ENCODE data around the gene PTPN3. TPM values are rescaled to one million over a fixed set of nuclear protein-coding genes. Genes with fewer than 3 reads are reported as not detected.

The PTPN3 gene
- polyA plus RNA-seq, 1 of the 3 experiments (the other 2 are of a cell fraction): 7.5 TPM

- ChIA-PET CTCF (interaction anchor here (0.6 to 8.6 kb wide), 5 partner anchors 9 to 44 kb away, joined by 3 to 177 read pairs (median 6); no protein-coding TSS in a partner anchor), POLR2A (no interaction called here)
- H3K9ac ChIP-seq: no peak overlapping the region
- peaks cover 12% of the 10 kb centered on the region; the same call in 1 of the 2 replicates for H3K79me2 ChIP-seq (ENCODE audit: insufficient read depth)
- no peak overlapping the region for H3K27ac ChIP-seq (ENCODE audit: low read depth in 2 of 2, low read length in 1 of 2)
- peaks cover 0 to 3% of the 10 kb centered on the region in 2 experiments for H3K36me3 ChIP-seq (replicated peaks in 1 of 2; ENCODE audit: control insufficient read depth in 1 of 2, insufficient read depth in 2 of 2, low read length in 1 of 2)
- H3K27me3 ChIP-seq (ENCODE audit: insufficient read depth): no peaks in the 10 kb centered on the region
- peaks cover 0 to 6% of the 10 kb centered on the region in 2 experiments; a peak in 1 of 4 replicates for H3K4me1 ChIP-seq (ENCODE audit: control insufficient read depth in 1 of 2, insufficient read depth in 2 of 2, low read depth in 1 of 2, low read length in 1 of 2)
- H3K9me2 ChIP-seq: no peaks in the 10 kb centered on the region
- no peaks in the 10 kb centered on the region for H3F3A ChIP-seq (replicated peaks; ENCODE audit: insufficient read depth)
- TF ChIP-seq SMC3 (IDR thresholded peaks at IDR 0.05; ENCODE audit: low read depth, low read length) (no peak), FOXJ3 (CRISPR knock-in tag; IDR thresholded peaks at IDR 0.05) (no peak), MEF2A (IDR thresholded peaks at IDR 0.05; ENCODE audit: borderline replicate concordance, low read depth) (no peak), RCOR1 (IDR thresholded peaks at IDR 0.05; ENCODE audit: low read length) (no peak), EZH2phosphoT487 (IDR thresholded peaks at IDR 0.05; ENCODE audit: borderline replicate concordance, low read depth) (no peak), SIN3A (IDR thresholded peaks at IDR 0.05; ENCODE audit: borderline replicate concordance, low read depth, low read length) (no peak), PBX3 (IDR thresholded peaks at IDR 0.05) (no peak), NRF1 (IDR thresholded peaks at IDR 0.05; ENCODE audit: low read depth, low read length) (no peak), MXI1 (IDR thresholded peaks at IDR 0.05; ENCODE audit: low read depth, low read length) (no peak), CTCF (IDR thresholded peaks at IDR 0.05) (no peak), TEAD4 (IDR thresholded peaks at IDR 0.05; ENCODE audit: borderline replicate concordance, insufficient read depth) (no peak), MAX (IDR thresholded peaks at IDR 0.05; ENCODE audit: low read depth) (no peak), REST (IDR thresholded peaks at IDR 0.05; ENCODE audit: low read depth, low read length) (no peak), USF1 (IDR thresholded peaks at IDR 0.05; ENCODE audit: borderline replicate concordance, low read depth) (no peak)
- no peak overlapping the region for H3K4me2 ChIP-seq
- no peak overlapping the region for H3K4me3 ChIP-seq (ENCODE audit: low read depth in 2 of 2, low read length in 1 of 2)
- H4K20me1 ChIP-seq (ENCODE audit: insufficient read depth): peaks cover 5% of the 10 kb centered on the region; the same call in 1 of the 2 replicates
- H3K9me3 ChIP-seq: no peaks in the 10 kb centered on the region
- 97% methylated on average over 7 of the region's 7 CpGs for WGBS (ENCODE audit: low lambda C conversion rate)
- no peak overlapping the region for H2AFZ ChIP-seq (ENCODE audit: low read depth)
- DNase-seq: no peak
Observed at GRCh38 chr9:109463924-109464625, 34.0 kb downstream of the PTPN3 start.
